ENCODE results near the gene PDZK1.
"Not testable (repeated sequence)": the region's sequence is repeated elsewhere in the genome, so short reads cannot be mapped to it uniquely, and the experiment has no call there.

The PDZK1 gene

GRCh38 chr1:145720556-145720877 is 13.3 kb upstream of the PDZK1 start:
- peak overlapping the region; percentile 57 to 92 for H3K27ac Mint-ChIP-seq
- ATAC-seq (replicated peaks) (no peak), DNase-seq (no peak)
- peaks cover 0 to 11% of the 10 kb centered on the region in 2 donors for H3K27me3 Mint-ChIP-seq
- H3K36me3 Mint-ChIP-seq (ENCODE audit: insufficient read depth) = peaks cover 4% of the 10 kb centered on the region
- H3K4me3 Mint-ChIP-seq = peak overlapping the region; percentile 81 to 88
- no peaks in the 10 kb centered on the region for H3K9me3 Mint-ChIP-seq
- H3K4me1 Mint-ChIP-seq (ENCODE audit: low read depth in 2 of 2) = peaks cover 39 to 54% of the 10 kb centered on the region in 2 donors

DNA sequence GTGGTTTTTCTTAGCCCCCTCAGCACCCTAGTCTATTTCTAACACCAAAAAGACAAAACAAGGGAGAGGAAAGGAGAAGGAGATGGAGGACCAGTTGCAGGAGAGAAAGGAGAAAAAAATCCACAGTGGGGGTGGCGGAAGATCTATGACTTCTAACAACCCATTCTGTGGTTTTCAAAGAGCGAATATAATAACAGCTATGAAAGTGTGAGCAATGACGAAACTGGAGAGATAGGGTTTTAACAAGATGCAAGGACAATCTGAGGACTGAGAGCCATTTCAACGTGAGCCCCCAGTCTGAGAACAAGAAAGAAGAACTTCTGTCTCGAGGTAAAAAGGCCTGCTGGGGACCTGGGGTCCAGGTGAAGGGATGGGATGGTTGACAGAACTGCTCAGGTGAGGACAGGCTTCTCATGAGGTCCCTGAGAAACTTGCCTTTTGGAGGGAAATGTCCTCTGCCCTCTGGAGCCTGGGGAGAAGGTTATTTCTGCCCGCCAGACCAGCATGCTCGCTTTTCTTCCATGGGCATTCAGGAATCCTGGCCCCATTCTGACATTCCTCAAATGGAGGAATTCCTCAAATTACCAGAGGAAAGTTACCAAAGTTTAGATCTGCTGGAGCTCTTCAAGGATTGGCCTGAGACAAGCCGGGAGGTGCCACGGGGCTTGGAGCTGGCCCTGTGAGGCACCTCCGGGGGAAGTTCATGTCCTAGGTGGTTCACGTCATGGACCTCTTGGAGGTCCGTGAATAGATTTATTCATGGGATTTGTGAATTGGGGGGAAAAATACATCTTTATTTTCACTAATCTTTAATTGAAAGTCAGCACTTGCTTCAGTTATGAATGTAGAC is 12.3 kb upstream of the PDZK1 start, which contains the start of gene CD160:
Gene CD160 (plus strand): TSS at position 270 of the 850 bp plus-strand sequence. CDS start 8,829 bp downstream, outside the sequence.
- peaks cover 0 to 11% of the 10 kb centered on the region in 2 donors for H3K27me3 Mint-ChIP-seq
- peak in 1 of 3 experiments; percentile 16 for DNase-seq
- peak; percentile 61 for ATAC-seq (replicated peaks)
- no peaks in the 10 kb centered on the region for H3K36me3 Mint-ChIP-seq (ENCODE audit: insufficient read depth)
- no peaks in the 10 kb centered on the region for H3K9me3 Mint-ChIP-seq
- peak within 1 kb of the TSS; percentile 81 to 88 for H3K4me3 Mint-ChIP-seq
- H3K4me1 Mint-ChIP-seq (ENCODE audit: low read depth in 2 of 2) = peaks cover 42 to 54% of the 10 kb centered on the region in 2 donors
- H3K27ac Mint-ChIP-seq = peak within 1 kb of the TSS; percentile 89 to 92

GRCh38 chr1:145718465-145718864 is 11.3 kb upstream of the PDZK1 start:
- ATAC-seq (replicated peaks); DNase-seq; H3K9me3 Mint-ChIP-seq; H3K36me3 Mint-ChIP-seq (ENCODE audit: insufficient read depth): not testable (repeated sequence)
- Mint-ChIP-seq H3K4me1 (ENCODE audit: low read depth in 2 of 2) (peaks cover 42 to 54% of the 10 kb centered on the region in 2 donors), H3K4me3 (peak overlapping the region in 1 of 2 donors; percentile 81), H3K27me3 (peaks cover 0 to 11% of the 10 kb centered on the region in 2 donors), H3K27ac (peak overlapping the region; percentile 89 to 92)

GRCh38 chr1:145717833-145718232 is 10.7 kb upstream of the PDZK1 start:
- Mint-ChIP-seq H3K36me3 (ENCODE audit: insufficient read depth) (no peaks in the 10 kb centered on the region), H3K4me1 (ENCODE audit: low read depth in 2 of 2) (peaks cover 42 to 54% of the 10 kb centered on the region in 2 donors), H3K4me3 (peak overlapping the region in 1 of 2 donors; percentile 53), H3K9me3 (no peaks in the 10 kb centered on the region), H3K27me3 (peaks cover 0 to 11% of the 10 kb centered on the region in 2 donors), H3K27ac (peak overlapping the region; percentile 84 to 89)
- no peak for DNase-seq
- ATAC-seq (replicated peaks) = no peak

DNA sequence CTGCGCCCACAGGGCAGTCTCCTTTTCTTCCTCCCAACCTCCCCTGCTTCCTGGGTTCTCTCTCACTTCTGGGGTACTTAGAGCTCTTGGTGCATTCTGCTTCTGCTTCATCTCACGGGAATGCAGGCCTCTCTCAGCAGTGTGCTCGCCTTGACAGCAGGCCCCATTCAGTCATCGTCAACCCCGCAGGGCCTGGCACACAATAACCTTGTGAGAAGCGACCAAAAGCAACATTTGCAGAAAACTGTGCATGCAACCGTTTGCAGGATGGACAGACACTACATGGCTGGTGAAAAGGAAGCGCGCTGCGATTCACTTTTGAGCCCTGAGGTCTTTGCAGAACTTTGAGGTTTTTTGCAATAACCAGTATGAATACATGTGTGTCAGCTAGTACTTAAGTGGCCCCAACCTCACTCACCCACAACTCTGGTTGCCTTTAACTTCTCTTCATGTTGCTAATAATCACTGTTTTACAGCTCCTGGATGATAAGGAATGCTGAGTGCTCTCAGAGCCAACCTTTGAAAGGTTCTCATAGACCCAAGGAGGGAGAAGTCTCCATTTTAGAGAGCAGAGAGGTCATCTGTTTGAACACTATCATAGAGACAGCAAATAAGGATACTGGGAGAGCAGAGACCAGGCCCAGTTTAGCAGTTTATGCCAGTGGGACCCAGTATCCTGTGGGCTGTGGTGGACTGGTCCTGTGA is 9.6 kb upstream of the PDZK1 start:
- no peaks in the 10 kb centered on the region for H3K9me3 Mint-ChIP-seq

GRCh38 chr1:145714524-145715111 is 7.5 kb upstream of the PDZK1 start:
- Mint-ChIP-seq H3K4me3 (no peak overlapping the region), H3K9me3 (no peaks in the 10 kb centered on the region), H3K4me1 (ENCODE audit: low read depth in 2 of 2) (peaks cover 27 to 29% of the 10 kb centered on the region in 2 donors), H3K27ac (peak overlapping the region in 1 of 2 donors; percentile 63), H3K27me3 (no peaks in the 10 kb centered on the region), H3K36me3 (ENCODE audit: insufficient read depth) (no peaks in the 10 kb centered on the region)
- DNase-seq (no peak), ATAC-seq (replicated peaks) (no peak)

More for the DNA sequence above, 9.6 kb upstream of the PDZK1 start:
- no peaks in the 10 kb centered on the region for H3K36me3 Mint-ChIP-seq (ENCODE audit: insufficient read depth)
- peak overlapping the region; percentile 84 to 89 for H3K27ac Mint-ChIP-seq
- H3K27me3 Mint-ChIP-seq = peaks cover 0 to 8% of the 10 kb centered on the region in 2 donors
- DNase-seq = peak in 1 of 3 experiments; percentile 8
- peak; percentile 39 for ATAC-seq (replicated peaks)
- peak overlapping the region; percentile 9 to 53 for H3K4me3 Mint-ChIP-seq
- peaks cover 42 to 50% of the 10 kb centered on the region in 2 donors for H3K4me1 Mint-ChIP-seq (ENCODE audit: low read depth in 2 of 2)

GRCh38 chr1:145711213-145711651 is 4.1 kb upstream of the PDZK1 start:
- no peak overlapping the region for H3K4me3 Mint-ChIP-seq
- no peak for ATAC-seq (replicated peaks)
- H3K36me3 Mint-ChIP-seq (ENCODE audit: insufficient read depth) = no peaks in the 10 kb centered on the region
- H3K27me3 Mint-ChIP-seq = no peaks in the 10 kb centered on the region
- no peak for DNase-seq
- peaks cover 4 to 12% of the 10 kb centered on the region in 2 donors for H3K4me1 Mint-ChIP-seq (ENCODE audit: low read depth in 2 of 2)
- H3K9me3 Mint-ChIP-seq = no peaks in the 10 kb centered on the region
- no peak overlapping the region for H3K27ac Mint-ChIP-seq

GRCh38 chr1:145710291-145711027 is 3.3 kb upstream of the PDZK1 start:
- Mint-ChIP-seq H3K9me3 (no peaks in the 10 kb centered on the region), H3K4me1 (ENCODE audit: low read depth in 2 of 2) (peaks cover 0 to 10% of the 10 kb centered on the region in 2 donors), H3K36me3 (ENCODE audit: insufficient read depth) (no peaks in the 10 kb centered on the region), H3K27ac (no peak overlapping the region), H3K27me3 (no peaks in the 10 kb centered on the region), H3K4me3 (no peak overlapping the region)
- no peak for DNase-seq
- ATAC-seq (replicated peaks) = no peak

DNA sequence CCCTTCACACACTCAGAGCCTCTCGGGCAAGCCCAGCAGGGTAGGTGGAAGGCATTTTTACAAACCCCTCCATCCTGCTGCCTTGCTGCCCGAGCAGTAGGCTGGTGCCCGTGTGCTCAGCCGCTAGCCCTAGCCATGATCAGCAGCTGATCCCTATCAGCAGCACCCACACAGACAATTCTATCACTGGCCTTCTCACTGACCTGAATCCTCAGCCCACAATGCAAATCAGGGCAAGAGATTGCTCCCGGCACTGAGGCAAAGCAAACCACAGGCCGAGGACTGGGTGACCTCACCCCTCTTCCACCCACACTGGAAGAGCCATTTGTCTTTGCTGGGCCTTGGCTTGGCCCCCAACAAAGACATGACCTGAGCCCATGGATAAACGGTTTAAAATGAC is 895 bp upstream of the PDZK1 start:
- DNase-seq (no peak), ATAC-seq (replicated peaks) (no peak)
- Mint-ChIP-seq H3K27ac (no peak overlapping the region), H3K4me1 (ENCODE audit: low read depth in 2 of 2) (peaks cover 0 to 6% of the 10 kb centered on the region in 2 donors), H3K36me3 (ENCODE audit: insufficient read depth) (no peaks in the 10 kb centered on the region), H3K9me3 (no peaks in the 10 kb centered on the region), H3K4me3 (no peak overlapping the region), H3K27me3 (no peaks in the 10 kb centered on the region)

GRCh38 chr1:145706086-145706664 is 993 bp downstream of the PDZK1 start:
- Mint-ChIP-seq H3K27me3 (no peaks in the 10 kb centered on the region), H3K4me1 (ENCODE audit: low read depth in 2 of 2) (peaks cover 0 to 6% of the 10 kb centered on the region in 2 donors), H3K9me3 (no peaks in the 10 kb centered on the region), H3K36me3 (ENCODE audit: insufficient read depth) (no peaks in the 10 kb centered on the region), H3K4me3 (no peak overlapping the region), H3K27ac (no peak overlapping the region)
- no peak for ATAC-seq (replicated peaks)
- no peak for DNase-seq

DNA sequence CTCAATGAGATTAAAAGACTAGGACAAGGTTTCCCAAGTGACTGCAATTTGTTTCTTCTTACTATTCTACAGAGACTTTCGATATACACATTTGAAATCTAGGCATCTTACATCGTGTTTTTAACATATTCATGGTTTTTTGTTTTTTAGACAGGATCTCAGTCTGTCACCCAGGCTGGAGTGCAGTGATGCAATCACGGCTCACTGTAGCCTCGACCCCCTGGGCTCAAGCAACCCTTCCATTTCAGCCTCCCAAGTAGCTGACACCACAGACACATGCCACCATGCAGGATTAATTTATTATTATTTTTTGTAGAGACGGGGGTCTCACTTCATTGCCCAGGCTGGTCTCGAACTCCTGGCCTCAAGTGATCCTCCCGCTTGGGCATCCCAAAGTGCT is 1.5 kb downstream of the PDZK1 start:
- Mint-ChIP-seq H3K4me3 (no peak overlapping the region), H3K4me1 (ENCODE audit: low read depth in 2 of 2) (peaks cover 0 to 5% of the 10 kb centered on the region in 2 donors), H3K27me3 (no peaks in the 10 kb centered on the region), H3K36me3 (ENCODE audit: insufficient read depth) (no peaks in the 10 kb centered on the region), H3K9me3 (no peaks in the 10 kb centered on the region), H3K27ac (no peak overlapping the region)
- no peak for ATAC-seq (replicated peaks)
- DNase-seq = no peak

DNA sequence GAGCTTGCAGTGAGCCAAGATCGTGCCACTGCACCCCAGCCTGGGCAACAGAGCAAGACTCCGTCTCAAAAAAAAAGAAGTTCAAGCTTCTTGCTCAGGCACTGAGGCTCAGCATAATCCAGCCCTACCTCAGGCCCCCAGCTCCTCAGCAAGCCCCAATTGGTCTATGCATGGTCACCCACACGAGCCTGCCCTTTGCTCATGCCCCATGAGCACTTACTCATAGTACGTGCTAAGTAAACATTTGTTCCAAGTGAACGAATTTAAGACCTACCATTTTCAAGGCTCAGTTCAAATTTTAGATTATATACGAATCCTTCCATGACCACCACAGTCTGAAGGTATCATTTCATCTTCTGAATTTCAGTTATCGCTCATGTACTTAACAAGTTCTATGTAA is 4.3 kb downstream of the PDZK1 start:
- Mint-ChIP-seq H3K4me3 (no peak overlapping the region), H3K27me3 (no peaks in the 10 kb centered on the region), H3K36me3 (ENCODE audit: insufficient read depth) (no peaks in the 10 kb centered on the region), H3K9me3 (no peaks in the 10 kb centered on the region), H3K4me1 (ENCODE audit: low read depth in 2 of 2) (peaks cover 0 to under 1% of the 10 kb centered on the region in 2 donors), H3K27ac (no peak overlapping the region)
- ATAC-seq (replicated peaks) (no peak), DNase-seq (no peak)

Data from effector memory CD8-positive, alpha-beta T cell (primary cell).